ENCODE measurements around the gene DDX23. TPM values are rescaled to one million over a fixed set of nuclear protein-coding genes. Genes with fewer than 3 reads are reported as not detected.

The DDX23 gene
- total RNA-seq, 1 experiment from 2014 or later: 107 TPM

GRCh38 chr12:48873096-48873495 lies 21.1 kb upstream of the DDX23 start:
- no peaks in the 10 kb centered on the region; the same call in 1 of the 2 replicates for H3K27me3 Mint-ChIP-seq (ENCODE audit: low read depth)
- no peak for ATAC-seq
- ChIA-PET POLR2A (interaction anchor here (1.0 kb wide), 1 partner anchor 10 kb away, joined by 3 read pairs; no protein-coding TSS in a partner anchor), CTCF (interaction anchor here (1.8 to 5.5 kb wide), 4 partner anchors 18 to 115 kb away, joined by 5 to 39 read pairs (median 10); partner anchors contain the start of gene DDX23)
- H3K9me3 Mint-ChIP-seq: no peaks in the 10 kb centered on the region
- no peaks in the 10 kb centered on the region for H3K36me3 Mint-ChIP-seq
- TF ChIP-seq, protein P1, sequence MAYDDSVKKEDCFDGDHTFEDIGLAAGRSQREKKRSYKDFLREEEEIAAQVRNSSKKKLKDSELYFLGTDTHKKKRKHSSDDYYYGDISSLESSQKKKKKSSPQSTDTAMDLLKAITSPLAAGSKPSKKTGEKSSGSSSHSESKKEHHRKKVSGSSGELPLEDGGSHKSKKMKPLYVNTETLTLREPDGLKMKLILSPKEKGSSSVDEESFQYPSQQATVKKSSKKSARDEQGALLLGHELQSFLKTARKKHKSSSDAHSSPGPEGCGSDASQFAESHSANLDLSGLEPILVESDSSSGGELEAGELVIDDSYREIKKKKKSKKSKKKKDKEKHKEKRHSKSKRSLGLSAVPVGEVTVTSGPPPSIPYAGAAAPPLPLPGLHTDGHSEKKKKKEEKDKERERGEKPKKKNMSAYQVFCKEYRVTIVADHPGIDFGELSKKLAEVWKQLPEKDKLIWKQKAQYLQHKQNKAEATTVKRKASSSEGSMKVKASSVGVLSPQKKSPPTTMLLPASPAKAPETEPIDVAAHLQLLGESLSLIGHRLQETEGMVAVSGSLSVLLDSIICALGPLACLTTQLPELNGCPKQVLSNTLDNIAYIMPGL (CRISPR knock-in tag; IDR thresholded peaks at IDR 0.05): no peak
- TF ChIP-seq USF1 (CRISPR knock-in tag; IDR thresholded peaks at IDR 0.05): no peak
- TF ChIP-seq FOXJ3 (CRISPR knock-in tag; IDR thresholded peaks at IDR 0.05; ENCODE audit: borderline replicate concordance): no peak
- no peak for TF ChIP-seq CBFB (CRISPR knock-in tag; IDR thresholded peaks at IDR 0.05; ENCODE audit: low read depth)
- no peak for TF ChIP-seq EMX1 (CRISPR knock-in tag; IDR thresholded peaks at IDR 0.05)
- H3K27ac Mint-ChIP-seq: no peak overlapping the region
- no peak for DNase-seq (ENCODE audit: low spot score)
- H3K4me1 Mint-ChIP-seq: no peaks in the 10 kb centered on the region
- no peak overlapping the region for H3K4me3 Mint-ChIP-seq

DNA sequence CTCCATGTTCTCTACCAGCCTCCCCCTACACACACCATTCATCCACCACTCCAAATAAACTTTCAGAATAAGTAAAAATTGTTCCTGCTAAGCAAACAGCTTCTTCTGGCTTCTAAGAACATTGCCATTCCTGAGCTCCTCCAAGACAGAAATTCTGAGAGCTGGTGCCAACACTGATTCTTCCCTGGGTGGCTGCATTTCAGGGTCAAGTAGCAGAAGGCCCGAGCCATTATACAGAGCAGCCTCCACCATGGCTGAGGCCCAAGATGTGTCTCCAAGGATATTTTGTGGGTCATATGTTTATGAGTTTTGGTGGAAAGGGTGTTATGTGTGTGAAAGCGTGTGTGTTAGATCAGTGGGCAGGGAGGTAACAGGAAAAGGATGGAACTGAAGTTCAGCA lies 17.2 kb upstream of the DDX23 start:
- no peak for DNase-seq (ENCODE audit: low spot score)
- no peaks in the 10 kb centered on the region for H3K9me3 Mint-ChIP-seq
- POLR2A ChIA-PET: interaction anchor here (0.6 kb wide), 1 partner anchor 17 kb away, joined by 3 read pairs; the partner anchor contains the start of gene DDX23
- H3K4me3 Mint-ChIP-seq: no peak overlapping the region
- H3K27me3 Mint-ChIP-seq (ENCODE audit: low read depth): peaks cover 6% of the 10 kb centered on the region; the same call in 1 of the 2 replicates
- TF ChIP-seq MXD4 (CRISPR knock-in tag; IDR thresholded peaks at IDR 0.05; ENCODE audit: borderline replicate concordance) (no peak), RELA (CRISPR knock-in tag; IDR thresholded peaks at IDR 0.05; ENCODE audit: borderline replicate concordance) (no peak), STAT6 (CRISPR knock-in tag; conservative IDR thresholded peaks at IDR 0.05; ENCODE audit: low read depth) (no peak), CREB1 (CRISPR knock-in tag; IDR thresholded peaks at IDR 0.05) (no peak), ESRRA (CRISPR knock-in tag; IDR thresholded peaks at IDR 0.05; ENCODE audit: borderline replicate concordance) (no peak)
- TF ChIP-seq, protein P2, sequence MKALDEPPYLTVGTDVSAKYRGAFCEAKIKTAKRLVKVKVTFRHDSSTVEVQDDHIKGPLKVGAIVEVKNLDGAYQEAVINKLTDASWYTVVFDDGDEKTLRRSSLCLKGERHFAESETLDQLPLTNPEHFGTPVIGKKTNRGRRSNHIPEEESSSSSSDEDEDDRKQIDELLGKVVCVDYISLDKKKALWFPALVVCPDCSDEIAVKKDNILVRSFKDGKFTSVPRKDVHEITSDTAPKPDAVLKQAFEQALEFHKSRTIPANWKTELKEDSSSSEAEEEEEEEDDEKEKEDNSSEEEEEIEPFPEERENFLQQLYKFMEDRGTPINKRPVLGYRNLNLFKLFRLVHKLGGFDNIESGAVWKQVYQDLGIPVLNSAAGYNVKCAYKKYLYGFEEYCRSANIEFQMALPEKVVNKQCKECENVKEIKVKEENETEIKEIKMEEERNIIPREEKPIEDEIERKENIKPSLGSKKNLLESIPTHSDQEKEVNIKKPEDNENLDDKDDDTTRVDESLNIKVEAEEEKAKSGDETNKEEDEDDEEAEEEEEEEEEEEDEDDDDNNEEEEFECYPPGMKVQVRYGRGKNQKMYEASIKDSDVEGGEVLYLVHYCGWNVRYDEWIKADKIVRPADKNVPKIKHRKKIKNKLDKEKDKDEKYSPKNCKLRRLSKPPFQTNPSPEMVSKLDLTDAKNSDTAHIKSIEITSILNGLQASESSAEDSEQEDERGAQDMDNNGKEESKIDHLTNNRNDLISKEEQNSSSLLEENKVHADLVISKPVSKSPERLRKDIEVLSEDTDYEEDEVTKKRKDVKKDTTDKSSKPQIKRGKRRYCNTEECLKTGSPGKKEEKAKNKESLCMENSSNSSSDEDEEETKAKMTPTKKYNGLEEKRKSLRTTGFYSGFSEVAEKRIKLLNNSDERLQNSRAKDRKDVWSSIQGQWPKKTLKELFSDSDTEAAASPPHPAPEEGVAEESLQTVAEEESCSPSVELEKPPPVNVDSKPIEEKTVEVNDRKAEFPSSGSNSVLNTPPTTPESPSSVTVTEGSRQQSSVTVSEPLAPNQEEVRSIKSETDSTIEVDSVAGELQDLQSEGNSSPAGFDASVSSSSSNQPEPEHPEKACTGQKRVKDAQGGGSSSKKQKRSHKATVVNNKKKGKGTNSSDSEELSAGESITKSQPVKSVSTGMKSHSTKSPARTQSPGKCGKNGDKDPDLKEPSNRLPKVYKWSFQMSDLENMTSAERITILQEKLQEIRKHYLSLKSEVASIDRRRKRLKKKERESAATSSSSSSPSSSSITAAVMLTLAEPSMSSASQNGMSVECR (CRISPR knock-in tag; IDR thresholded peaks at IDR 0.05; ENCODE audit: borderline replicate concordance): no peak
- H3K27ac Mint-ChIP-seq: no peak overlapping the region
- H3K36me3 Mint-ChIP-seq: no peaks in the 10 kb centered on the region
- CTCF ChIA-PET: interaction anchor here (1.2 to 8.3 kb wide), 4 partner anchors 15 to 119 kb away, joined by 8 to 134 read pairs (median 24); partner anchors contain the start of gene DDX23
- peaks cover 22% of the 10 kb centered on the region for H3K4me1 Mint-ChIP-seq
- no peak for ATAC-seq

DNA sequence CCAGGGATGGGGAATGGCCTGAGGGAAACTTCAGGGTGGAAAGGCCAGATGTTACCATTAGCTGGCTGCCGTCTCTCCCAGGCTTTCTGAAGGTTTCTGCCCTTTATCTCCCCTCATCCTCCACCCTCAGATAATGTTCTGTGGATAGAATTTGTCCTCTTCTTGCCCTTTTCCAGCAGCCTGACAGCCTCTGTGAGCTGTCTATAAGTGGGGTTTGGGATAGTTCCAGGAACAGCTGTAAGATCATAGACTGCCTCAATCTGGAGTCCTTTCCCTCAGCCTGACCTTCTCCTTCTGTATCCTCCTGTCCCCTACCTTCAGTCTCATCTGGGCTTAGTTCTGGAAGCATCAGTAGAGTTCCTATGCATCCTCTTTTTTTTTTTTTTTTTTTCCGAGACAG lies 16.5 kb upstream of the DDX23 start:
- no peak overlapping the region for H3K4me3 Mint-ChIP-seq
- ATAC-seq (no peak), DNase-seq (ENCODE audit: low spot score) (no peak)
- peaks cover 30% of the 10 kb centered on the region for H3K4me1 Mint-ChIP-seq
- POLR2A ChIA-PET: no interaction called here
- CTCF ChIA-PET: interaction anchor here (0.5 to 8.3 kb wide), 6 partner anchors 14 to 386 kb away, joined by 3 to 134 read pairs (median 24); partner anchors contain the start of gene DDX23
- no peaks in the 10 kb centered on the region for H3K9me3 Mint-ChIP-seq
- H3K27ac Mint-ChIP-seq: peak overlapping the region; percentile 26; the same call in 1 of the 2 replicates
- H3K27me3 Mint-ChIP-seq (ENCODE audit: low read depth): peaks cover 6% of the 10 kb centered on the region; the same call in 1 of the 2 replicates
- no peaks in the 10 kb centered on the region for H3K36me3 Mint-ChIP-seq
- TF ChIP-seq, protein P1 (CRISPR knock-in tag; IDR thresholded peaks at IDR 0.05): no peak
- TF ChIP-seq, protein P3, sequence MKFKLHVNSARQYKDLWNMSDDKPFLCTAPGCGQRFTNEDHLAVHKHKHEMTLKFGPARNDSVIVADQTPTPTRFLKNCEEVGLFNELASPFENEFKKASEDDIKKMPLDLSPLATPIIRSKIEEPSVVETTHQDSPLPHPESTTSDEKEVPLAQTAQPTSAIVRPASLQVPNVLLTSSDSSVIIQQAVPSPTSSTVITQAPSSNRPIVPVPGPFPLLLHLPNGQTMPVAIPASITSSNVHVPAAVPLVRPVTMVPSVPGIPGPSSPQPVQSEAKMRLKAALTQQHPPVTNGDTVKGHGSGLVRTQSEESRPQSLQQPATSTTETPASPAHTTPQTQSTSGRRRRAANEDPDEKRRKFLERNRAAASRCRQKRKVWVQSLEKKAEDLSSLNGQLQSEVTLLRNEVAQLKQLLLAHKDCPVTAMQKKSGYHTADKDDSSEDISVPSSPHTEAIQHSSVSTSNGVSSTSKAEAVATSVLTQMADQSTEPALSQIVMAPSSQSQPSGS (CRISPR knock-in tag; IDR thresholded peaks at IDR 0.05; ENCODE audit: borderline replicate concordance, low read depth): no peak
- TF ChIP-seq MAX (CRISPR knock-in tag; IDR thresholded peaks at IDR 0.05): no peak
- no peak for TF ChIP-seq SMAD4 (CRISPR knock-in tag; IDR thresholded peaks at IDR 0.05)
- TF ChIP-seq, protein P4, sequence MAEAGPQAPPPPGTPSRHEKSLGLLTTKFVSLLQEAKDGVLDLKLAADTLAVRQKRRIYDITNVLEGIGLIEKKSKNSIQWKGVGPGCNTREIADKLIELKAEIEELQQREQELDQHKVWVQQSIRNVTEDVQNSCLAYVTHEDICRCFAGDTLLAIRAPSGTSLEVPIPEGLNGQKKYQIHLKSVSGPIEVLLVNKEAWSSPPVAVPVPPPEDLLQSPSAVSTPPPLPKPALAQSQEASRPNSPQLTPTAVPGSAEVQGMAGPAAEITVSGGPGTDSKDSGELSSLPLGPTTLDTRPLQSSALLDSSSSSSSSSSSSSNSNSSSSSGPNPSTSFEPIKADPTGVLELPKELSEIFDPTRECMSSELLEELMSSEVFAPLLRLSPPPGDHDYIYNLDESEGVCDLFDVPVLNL (CRISPR knock-in tag; IDR thresholded peaks at IDR 0.05; ENCODE audit: borderline replicate concordance, low read depth): no peak
- no peak for TF ChIP-seq OVOL2 (CRISPR knock-in tag; IDR thresholded peaks at IDR 0.05; ENCODE audit: borderline replicate concordance)

Measured in WTC11 (cell line).